ENCODE results near the gene PHAX. TPM values are rescaled to one million over a fixed set of nuclear protein-coding genes. Genes with fewer than 3 reads are reported as not detected.
A peak's percentile ranks its signal among the peaks of the same experiment; 100 is the strongest.
"Not testable (repeated sequence)": the region's sequence is repeated elsewhere in the genome, so short reads cannot be mapped to it uniquely, and the experiment has no call there.

The PHAX gene
- 25.1 TPM for total RNA-seq
- long read RNA-seq, full-length matches to known transcripts, result 24 of 38 reads
- long read RNA-seq, partial matches to known transcripts, result 5 of 38 reads
- long read RNA-seq, other reads (novel, unspliced or antisense), result 9 of 38 reads

- TF ChIP-seq, protein P1, sequence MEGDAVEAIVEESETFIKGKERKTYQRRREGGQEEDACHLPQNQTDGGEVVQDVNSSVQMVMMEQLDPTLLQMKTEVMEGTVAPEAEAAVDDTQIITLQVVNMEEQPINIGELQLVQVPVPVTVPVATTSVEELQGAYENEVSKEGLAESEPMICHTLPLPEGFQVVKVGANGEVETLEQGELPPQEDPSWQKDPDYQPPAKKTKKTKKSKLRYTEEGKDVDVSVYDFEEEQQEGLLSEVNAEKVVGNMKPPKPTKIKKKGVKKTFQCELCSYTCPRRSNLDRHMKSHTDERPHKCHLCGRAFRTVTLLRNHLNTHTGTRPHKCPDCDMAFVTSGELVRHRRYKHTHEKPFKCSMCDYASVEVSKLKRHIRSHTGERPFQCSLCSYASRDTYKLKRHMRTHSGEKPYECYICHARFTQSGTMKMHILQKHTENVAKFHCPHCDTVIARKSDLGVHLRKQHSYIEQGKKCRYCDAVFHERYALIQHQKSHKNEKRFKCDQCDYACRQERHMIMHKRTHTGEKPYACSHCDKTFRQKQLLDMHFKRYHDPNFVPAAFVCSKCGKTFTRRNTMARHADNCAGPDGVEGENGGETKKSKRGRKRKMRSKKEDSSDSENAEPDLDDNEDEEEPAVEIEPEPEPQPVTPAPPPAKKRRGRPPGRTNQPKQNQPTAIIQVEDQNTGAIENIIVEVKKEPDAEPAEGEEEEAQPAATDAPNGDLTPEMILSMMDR (IDR thresholded peaks at IDR 0.05), result peak; percentile 76
- Histone ChIP-seq H3K4me1 (peaks cover 35% of the 10 kb centered on the region), H3K27me3 (ENCODE audit: low read depth) (no peaks in the 10 kb centered on the region), H3K4me3 (peak within 1 kb of the TSS; percentile 100), H3K9me3 (no peaks in the 10 kb centered on the region), H3K36me3 (peaks cover 28% of the 10 kb centered on the region), H3K27ac (peak within 1 kb of the TSS; percentile 91)
- DNase-seq, result peak; percentile 82
- intact Hi-C loops (cut with DNase I), result no loop called here
- peak; percentile 99 to 100 for ATAC-seq
These were observed at the start of gene PHAX for GRCh38 chr5:126600631-126601511. Gene PHAX, plus strand, starts transcription at chr5:126600947. Its CDS starts 16 bp downstream, at chr5:126600963.

- ATAC-seq (no peak), DNase-seq (no peak)
- Histone ChIP-seq H3K36me3 (peaks cover 85% of the 10 kb centered on the region), H3K4me3 (no peak overlapping the region), H3K27ac (no peak overlapping the region), H3K9me3 (no peaks in the 10 kb centered on the region), H3K27me3 (ENCODE audit: low read depth) (no peaks in the 10 kb centered on the region), H3K4me1 (no peaks in the 10 kb centered on the region)
- TF ChIP-seq, protein P1 (IDR thresholded peaks at IDR 0.05), result no peak
- intact Hi-C loops (cut with DNase I), result no loop called here
These were observed 48.1 kb upstream of the PHAX start for GRCh38 chr5:126552614-126553013.

DNA sequence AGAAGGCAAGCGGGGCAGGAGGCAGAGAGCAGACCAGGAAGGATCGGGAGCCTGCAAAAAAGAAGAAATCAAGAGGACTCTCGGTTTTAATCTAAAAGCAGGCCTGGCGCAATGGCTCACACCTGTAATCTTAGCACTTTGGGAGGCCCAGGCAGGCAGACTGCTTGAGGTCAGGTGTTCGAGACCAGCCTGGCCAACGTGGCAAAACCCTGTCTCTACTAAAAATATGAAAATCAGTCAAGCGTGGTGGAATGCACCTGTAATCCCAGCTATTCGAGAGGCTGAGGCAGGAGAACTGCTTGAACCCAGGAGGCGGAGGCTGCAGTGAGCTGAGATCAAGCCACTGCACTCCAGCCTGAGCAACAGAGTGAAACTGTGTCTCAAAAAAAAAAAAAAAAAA lies 45.6 kb upstream of the PHAX start:
- H3K27ac ChIP-seq; H3K4me3 ChIP-seq; H3K9me3 ChIP-seq; H3K27me3 ChIP-seq (ENCODE audit: low read depth); DNase-seq; H3K4me1 ChIP-seq; intact Hi-C loops (cut with DNase I); ATAC-seq: not testable (repeated sequence)
- peaks cover 79% of the 10 kb centered on the region for H3K36me3 ChIP-seq

DNA sequence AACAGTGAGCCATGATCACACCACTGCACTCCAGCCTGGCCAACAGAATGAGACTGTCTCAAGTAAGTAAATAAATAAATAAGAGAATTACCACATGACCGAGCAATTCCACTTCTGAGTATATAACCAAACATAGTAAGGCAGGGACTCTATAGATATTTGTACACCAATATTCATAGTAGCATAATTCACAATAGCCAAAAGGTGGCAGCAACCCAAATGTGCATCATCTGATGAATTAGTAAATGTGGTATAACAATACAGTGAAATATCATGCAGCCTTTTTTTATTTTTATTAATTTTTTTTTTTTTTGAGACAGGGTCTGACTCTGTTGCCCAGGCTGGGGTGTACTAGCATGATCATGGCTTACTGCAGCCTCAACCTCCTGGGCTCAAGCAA lies 38.8 kb upstream of the PHAX start:
- no peaks in the 10 kb centered on the region for H3K27me3 ChIP-seq (ENCODE audit: low read depth)
- no peaks in the 10 kb centered on the region for H3K4me1 ChIP-seq
- intact Hi-C loops (cut with DNase I), result no loop called here
- TF ChIP-seq, protein P1 (IDR thresholded peaks at IDR 0.05), result no peak
- no peak for DNase-seq
- H3K4me3 ChIP-seq, result no peak overlapping the region
- H3K36me3 ChIP-seq, result peaks cover 55% of the 10 kb centered on the region
- H3K9me3 ChIP-seq, result no peaks in the 10 kb centered on the region
- ATAC-seq, result no peak
- H3K27ac ChIP-seq, result no peak overlapping the region

DNA sequence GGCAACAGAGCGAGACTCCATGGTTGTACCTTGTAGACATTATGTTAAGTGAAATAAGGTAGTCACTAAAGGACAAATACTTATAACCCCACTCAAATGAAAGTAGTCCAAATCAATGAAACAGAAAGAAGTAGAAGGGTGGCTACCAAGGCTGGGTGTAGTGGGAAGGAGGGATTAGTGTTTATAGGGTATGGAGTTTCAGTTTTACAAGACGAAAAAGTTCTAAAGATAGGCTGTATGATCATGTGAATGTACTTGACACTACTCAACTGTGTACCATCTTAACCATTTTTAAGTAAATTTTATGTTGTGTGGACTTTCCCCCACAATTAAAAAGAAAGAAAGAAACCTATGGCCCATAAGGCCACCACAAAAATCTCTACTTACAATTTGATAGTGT lies 37.9 kb upstream of the PHAX start:
- H3K36me3 ChIP-seq, result peaks cover 50% of the 10 kb centered on the region

More for the DNA sequence above, 37.9 kb upstream of the PHAX start:
- H3K9me3 ChIP-seq, result no peaks in the 10 kb centered on the region
- H3K27me3 ChIP-seq (ENCODE audit: low read depth), result no peaks in the 10 kb centered on the region
- TF ChIP-seq, protein P1 (IDR thresholded peaks at IDR 0.05), result no peak
- H3K4me1 ChIP-seq, result no peaks in the 10 kb centered on the region
- intact Hi-C loops (cut with DNase I), result no loop called here
- DNase-seq, result no peak
- no peak overlapping the region for H3K27ac ChIP-seq
- ATAC-seq, result no peak
- H3K4me3 ChIP-seq, result no peak overlapping the region

All from lower lobe of right lung (tissue), 2 donors.